AG04449 (cell line): ENCODE results near the gene FHIT.

ENCODE experiments used
- CTCF ChIA-PET: fragments of 350-600 bp; formaldehyde crosslinking; extraction: SDS; loops from one replicate; lab custom pipeline; 2021; ENCODE audit warnings: antibody characterized with exemption; lab: Yijun Ruan, JAX
- POLR2A ChIA-PET: fragments of 400-600, 350-600 bp; formaldehyde crosslinking; extraction: SDS; loops from one replicate; lab custom pipeline; 2020; ENCODE audit warnings: antibody characterized with exemption, inconsistent platforms; lab: Yijun Ruan, JAX
- DNase-seq: peaks from one replicate; pipeline ENCODE4 v3.0.0-alpha.2; 2010; ENCODE audit warnings: low read depth, low spot score
- H3K4me3 ChIP-seq: 2 replicates; pipeline ENCODE4 v1.5.1; 2011; ENCODE audit warnings: low read depth, mild to moderate bottlenecking, control low read depth, low read length
- CTCF ChIP-seq: IDR thresholded peaks from one replicate; pipeline ENCODE4 v1.5.1; 2011; ENCODE audit warnings: mild to moderate bottlenecking, moderate library complexity, low read length, control low read depth, inconsistent platforms; ENCODE audit not compliant: insufficient read depth; ENCODE audit errors: missing control alignments

The FHIT gene

GRCh38 chr3:61173676-61174075 is 77.6 kb downstream of the FHIT start:
- ChIA-PET CTCF (no interaction called here), POLR2A (no interaction called here)
- H3K4me3 ChIP-seq, result no peak overlapping the region
- no peak for DNase-seq
- no peak for TF ChIP-seq CTCF

- no peak for DNase-seq
- CTCF ChIA-PET, result no interaction called here
- no peak for TF ChIP-seq CTCF
- POLR2A ChIA-PET, result no interaction called here
- H3K4me3 ChIP-seq, result no peak overlapping the region
Measured at GRCh38 chr3:61172684-61173083, 78.6 kb downstream of the FHIT start.

GRCh38 chr3:61172203-61172602 is 79.0 kb downstream of the FHIT start:
- DNase-seq, result no peak
- CTCF ChIA-PET, result no interaction called here
- POLR2A ChIA-PET, result no interaction called here
- no peak for TF ChIP-seq CTCF
- no peak overlapping the region for H3K4me3 ChIP-seq

- TF ChIP-seq CTCF, result no peak
- CTCF ChIA-PET, result no interaction called here
- no peak for DNase-seq
- H3K4me3 ChIP-seq, result no peak overlapping the region
- POLR2A ChIA-PET, result no interaction called here
Measured at GRCh38 chr3:61169621-61170251, 81.5 kb downstream of the FHIT start.

GRCh38 chr3:61168286-61168685 is 83.0 kb downstream of the FHIT start:
- H3K4me3 ChIP-seq, result no peak overlapping the region
- no peak for TF ChIP-seq CTCF
- no peak for DNase-seq
- ChIA-PET CTCF (no interaction called here), POLR2A (no interaction called here)

GRCh38 chr3:61162965-61163364 is 88.3 kb downstream of the FHIT start:
- POLR2A ChIA-PET, result no interaction called here
- DNase-seq, result no peak
- TF ChIP-seq CTCF, result no peak
- CTCF ChIA-PET, result no interaction called here
- no peak overlapping the region for H3K4me3 ChIP-seq
